Measurements from ENCODE around the gene OR10R2. TPM values are rescaled to one million over a fixed set of nuclear protein-coding genes. Genes with fewer than 3 reads are reported as not detected.
"Not testable (repeated sequence)": the region's sequence is repeated elsewhere in the genome, so short reads cannot be mapped to it uniquely, and the experiment has no call there.

Gene OR10R2
- not detected for total RNA-seq

GRCh38 chr1:158471920-158472319 lies at the start of gene OR10R2:
TSS of gene OR10R2 (plus strand) at chr1:158472220. CDS start at chr1:158472326, 106 bp downstream.
- peaks cover 5% of the 10 kb centered on the region for H3K27me3 ChIP-seq (ENCODE audit: insufficient read depth, low read length)
- H3K9me3 ChIP-seq (ENCODE audit: low read depth, low read length) = no peaks in the 10 kb centered on the region
- H3K4me1 ChIP-seq (ENCODE audit: insufficient read depth, low read length) = no peaks in the 10 kb centered on the region
- no peak within 1 kb of the TSS for H3K4me3 ChIP-seq (ENCODE audit: low read length)

- Histone ChIP-seq H3K4me3 (ENCODE audit: low read length) (no peak overlapping the region), H3K9me3 (ENCODE audit: low read depth, low read length) (no peaks in the 10 kb centered on the region), H3K27me3 (ENCODE audit: insufficient read depth, low read length) (peaks cover 3% of the 10 kb centered on the region), H3K4me1 (ENCODE audit: insufficient read depth, low read length) (no peaks in the 10 kb centered on the region)
Observed at GRCh38 chr1:158425027-158425426, 47.0 kb upstream of the OR10R2 start.

- Histone ChIP-seq H3K4me1 (ENCODE audit: insufficient read depth, low read length) (peaks cover 6% of the 10 kb centered on the region), H3K27me3 (ENCODE audit: insufficient read depth, low read length) (peaks cover 3% of the 10 kb centered on the region), H3K9me3 (ENCODE audit: low read depth, low read length) (no peaks in the 10 kb centered on the region), H3K4me3 (ENCODE audit: low read length) (no peak within 1 kb of the TSS)
Observed at GRCh38 chr1:158426137-158426536, 45.9 kb upstream of the OR10R2 start, which contains the start of gene OR10K2. TSS of gene OR10K2 (minus strand) at chr1:158426237. CDS start at chr1:158420866, 5,371 bp downstream.

- not testable (repeated sequence) for H3K4me3 ChIP-seq (ENCODE audit: low read length); H3K9me3 ChIP-seq (ENCODE audit: low read depth, low read length); H3K27me3 ChIP-seq (ENCODE audit: insufficient read depth, low read length)
- peaks cover 17% of the 10 kb centered on the region for H3K4me1 ChIP-seq (ENCODE audit: insufficient read depth, low read length)
Observed at GRCh38 chr1:158430163-158430562, 41.9 kb upstream of the OR10R2 start.

GRCh38 chr1:158434741-158435140 lies 37.3 kb upstream of the OR10R2 start:
- H3K9me3 ChIP-seq (ENCODE audit: low read depth, low read length) = no peaks in the 10 kb centered on the region
- peaks cover 18% of the 10 kb centered on the region for H3K4me1 ChIP-seq (ENCODE audit: insufficient read depth, low read length)
- H3K27me3 ChIP-seq (ENCODE audit: insufficient read depth, low read length) = peaks cover 5% of the 10 kb centered on the region
- no peak overlapping the region for H3K4me3 ChIP-seq (ENCODE audit: low read length)

- Histone ChIP-seq H3K9me3 (ENCODE audit: low read depth, low read length) (no peaks in the 10 kb centered on the region), H3K4me3 (ENCODE audit: low read length) (no peak overlapping the region), H3K27me3 (ENCODE audit: insufficient read depth, low read length) (peaks cover 5% of the 10 kb centered on the region), H3K4me1 (ENCODE audit: insufficient read depth, low read length) (peaks cover 6% of the 10 kb centered on the region)
Observed at GRCh38 chr1:158445376-158445775, 26.6 kb upstream of the OR10R2 start.

- H3K27me3 ChIP-seq (ENCODE audit: insufficient read depth, low read length) = peaks cover 7% of the 10 kb centered on the region
- no peak overlapping the region for H3K4me3 ChIP-seq (ENCODE audit: low read length)
- H3K4me1 ChIP-seq (ENCODE audit: insufficient read depth, low read length) = no peaks in the 10 kb centered on the region
- peaks cover 9% of the 10 kb centered on the region for H3K9me3 ChIP-seq (ENCODE audit: low read depth, low read length)
Observed at GRCh38 chr1:158454537-158454936, 17.5 kb upstream of the OR10R2 start.

GRCh38 chr1:158457246-158457645 lies 14.8 kb upstream of the OR10R2 start:
- Histone ChIP-seq H3K27me3 (ENCODE audit: insufficient read depth, low read length) (peaks cover 10% of the 10 kb centered on the region), H3K9me3 (ENCODE audit: low read depth, low read length) (peaks cover under 1% of the 10 kb centered on the region), H3K4me3 (ENCODE audit: low read length) (no peak overlapping the region)

GRCh38 chr1:158458263-158458662 lies 13.8 kb upstream of the OR10R2 start:
- Histone ChIP-seq H3K4me1 (ENCODE audit: insufficient read depth, low read length) (no peaks in the 10 kb centered on the region), H3K4me3 (ENCODE audit: low read length) (no peak overlapping the region), H3K27me3 (ENCODE audit: insufficient read depth, low read length) (peaks cover 10% of the 10 kb centered on the region), H3K9me3 (ENCODE audit: low read depth, low read length) (no peaks in the 10 kb centered on the region)

More at GRCh38 chr1:158457246-158457645, 14.8 kb upstream of the OR10R2 start:
- H3K4me1 ChIP-seq (ENCODE audit: insufficient read depth, low read length) = no peaks in the 10 kb centered on the region

- H3K4me1 ChIP-seq (ENCODE audit: insufficient read depth, low read length) = no peaks in the 10 kb centered on the region
- no peaks in the 10 kb centered on the region for H3K9me3 ChIP-seq (ENCODE audit: low read depth, low read length)
- H3K4me3 ChIP-seq (ENCODE audit: low read length) = no peak within 1 kb of the TSS
- H3K27me3 ChIP-seq (ENCODE audit: insufficient read depth, low read length) = peaks cover 6% of the 10 kb centered on the region
Observed at GRCh38 chr1:158461534-158461933, 10.5 kb upstream of the OR10R2 start, which contains the start of gene OR10K1. TSS of gene OR10K1 (plus strand) at chr1:158461834. CDS start at chr1:158465562, 3,728 bp downstream.

GRCh38 chr1:158485455-158485854 lies 13.4 kb downstream of the OR10R2 start:
- Histone ChIP-seq H3K9me3 (ENCODE audit: low read depth, low read length) (no peaks in the 10 kb centered on the region), H3K27me3 (ENCODE audit: insufficient read depth, low read length) (peaks cover 13% of the 10 kb centered on the region), H3K4me1 (ENCODE audit: insufficient read depth, low read length) (no peaks in the 10 kb centered on the region), H3K4me3 (ENCODE audit: low read length) (no peak overlapping the region)

GRCh38 chr1:158491316-158491715 lies 19.3 kb downstream of the OR10R2 start:
- Histone ChIP-seq H3K4me1 (ENCODE audit: insufficient read depth, low read length) (no peaks in the 10 kb centered on the region), H3K27me3 (ENCODE audit: insufficient read depth, low read length) (peaks cover 11% of the 10 kb centered on the region), H3K4me3 (ENCODE audit: low read length) (no peak overlapping the region), H3K9me3 (ENCODE audit: low read depth, low read length) (no peaks in the 10 kb centered on the region)

- peaks cover 7% of the 10 kb centered on the region for H3K27me3 ChIP-seq (ENCODE audit: insufficient read depth, low read length)
- no peaks in the 10 kb centered on the region for H3K9me3 ChIP-seq (ENCODE audit: low read depth, low read length)
- H3K4me1 ChIP-seq (ENCODE audit: insufficient read depth, low read length) = no peaks in the 10 kb centered on the region
- H3K4me3 ChIP-seq (ENCODE audit: low read length) = no peak overlapping the region
Observed at GRCh38 chr1:158493054-158493453, 21.0 kb downstream of the OR10R2 start.

- Histone ChIP-seq H3K9me3 (ENCODE audit: low read depth, low read length) (no peaks in the 10 kb centered on the region), H3K27me3 (ENCODE audit: insufficient read depth, low read length) (peaks cover 15% of the 10 kb centered on the region), H3K4me3 (ENCODE audit: low read length) (no peak overlapping the region), H3K4me1 (ENCODE audit: insufficient read depth, low read length) (no peaks in the 10 kb centered on the region)
Observed at GRCh38 chr1:158494796-158495195, 22.8 kb downstream of the OR10R2 start.

- no peak overlapping the region for H3K4me3 ChIP-seq (ENCODE audit: low read length)
- no peaks in the 10 kb centered on the region for H3K9me3 ChIP-seq (ENCODE audit: low read depth, low read length)
- peaks cover 16% of the 10 kb centered on the region for H3K27me3 ChIP-seq (ENCODE audit: insufficient read depth, low read length)
- H3K4me1 ChIP-seq (ENCODE audit: insufficient read depth, low read length) = no peaks in the 10 kb centered on the region
Observed at GRCh38 chr1:158496374-158496773, 24.4 kb downstream of the OR10R2 start.

- no peaks in the 10 kb centered on the region for H3K4me1 ChIP-seq (ENCODE audit: insufficient read depth, low read length)
Observed at GRCh38 chr1:158506369-158506987, 34.5 kb downstream of the OR10R2 start.

More at GRCh38 chr1:158506369-158506987, 34.5 kb downstream of the OR10R2 start:
- H3K27me3 ChIP-seq (ENCODE audit: insufficient read depth, low read length) = peaks cover 7% of the 10 kb centered on the region
- no peak overlapping the region for H3K4me3 ChIP-seq (ENCODE audit: low read length)
- no peaks in the 10 kb centered on the region for H3K9me3 ChIP-seq (ENCODE audit: low read depth, low read length)
